Glutamatergic neuron (in vitro differentiated cells): Measurements from ENCODE around the gene ANTXR1. TPM values are rescaled to one million over a fixed set of nuclear protein-coding genes. Genes with fewer than 3 reads are reported as not detected.

Experiments used
- DNase-seq: peaks from one replicate; pipeline ENCODE4 v3.0.0; 2022
- H3K27ac Mint-ChIP-seq: one replicate; pipeline ENCODE4 v1.8.0; 2020; ENCODE audit warnings: mild to moderate bottlenecking, mixed read lengths, inconsistent platforms; ENCODE audit not compliant: unreplicated experiment
- H3K27me3 Mint-ChIP-seq: one replicate; pipeline ENCODE4 v1.8.0; 2020; ENCODE audit warnings: mild to moderate bottlenecking, moderate library complexity, mixed read lengths, inconsistent platforms; ENCODE audit not compliant: unreplicated experiment
- H3K36me3 Mint-ChIP-seq: one replicate; pipeline ENCODE4 v1.8.0; 2020; ENCODE audit warnings: mild to moderate bottlenecking, mixed read lengths, inconsistent platforms; ENCODE audit not compliant: unreplicated experiment
- H3K4me1 Mint-ChIP-seq: one replicate; pipeline ENCODE4 v1.8.0; 2020; ENCODE audit warnings: mild to moderate bottlenecking, low read depth, mixed read lengths, inconsistent platforms; ENCODE audit not compliant: unreplicated experiment
- H3K4me3 Mint-ChIP-seq: one replicate; pipeline ENCODE4 v1.8.0; 2020; ENCODE audit warnings: mild to moderate bottlenecking, mixed read lengths, inconsistent platforms; ENCODE audit not compliant: unreplicated experiment
- H3K9me3 Mint-ChIP-seq: one replicate; pipeline ENCODE4 v1.8.0; 2020; ENCODE audit warnings: mild to moderate bottlenecking, moderate library complexity, mixed read lengths, inconsistent platforms; ENCODE audit not compliant: unreplicated experiment
- CTCF ChIP-seq: fragments of 200-600 bp; sonication (generic); IDR thresholded peaks from one replicate; pipeline ENCODE4 v1.5.0; 2021; ENCODE audit not compliant: partially characterized antibody, unreplicated experiment
- total RNA-seq: library from RNA; stranded (reverse); fragmentation: NEBNext Ultra II Directional; extraction: Animal tissue kit (Norgen Biotek cat#: 25700); gene quantifications from one replicate; pipeline ENCODE4 v1.2.1, GENCODE V29; 2021; ENCODE audit not compliant: unreplicated experiment

Gene ANTXR1
- total RNA-seq, 1 donor from 2014 or later = 26.7 TPM

DNA sequence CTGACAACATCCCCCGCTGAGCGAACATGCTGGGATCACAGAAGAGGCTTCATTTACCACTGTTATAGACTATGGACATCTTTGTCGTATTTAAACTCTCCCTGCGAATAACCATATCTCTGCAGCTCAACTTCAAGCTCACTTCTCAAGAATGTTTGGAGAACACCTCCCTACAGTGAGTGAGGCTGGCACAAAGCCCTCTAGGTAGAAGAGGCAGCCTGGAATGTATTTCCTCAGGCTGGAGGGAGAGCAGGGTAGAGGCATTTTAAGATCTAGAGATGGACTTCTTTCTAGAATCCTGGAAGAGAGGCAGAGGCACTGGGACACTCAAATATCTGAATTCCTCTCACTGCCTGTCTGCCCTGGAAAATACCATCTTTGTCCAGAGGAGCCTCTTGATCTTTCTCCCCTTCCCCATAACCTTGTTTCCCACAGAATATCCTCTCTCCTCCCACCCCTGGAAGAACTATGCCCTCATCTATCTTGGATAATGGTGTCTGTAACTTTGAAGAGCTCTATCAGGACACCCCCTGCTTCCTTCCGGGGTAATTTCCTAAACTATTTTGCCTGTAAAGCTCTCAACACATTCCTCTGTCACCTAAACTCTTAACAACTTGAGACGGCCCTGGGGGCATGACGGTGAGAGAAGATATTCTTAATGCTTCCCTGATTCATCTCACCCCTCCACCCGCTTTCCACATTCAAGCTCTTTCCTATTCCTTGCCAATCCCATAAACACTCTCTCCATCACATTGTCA is 2.4 kb upstream of the ANTXR1 start:
- no peak for DNase-seq
- Mint-ChIP-seq H3K36me3 (no peaks in the 10 kb centered on the region), H3K4me3 (peak overlapping the region; percentile 2), H3K4me1 (peaks cover 4% of the 10 kb centered on the region), H3K27me3 (peaks cover 2% of the 10 kb centered on the region), H3K27ac (no peak overlapping the region), H3K9me3 (peaks cover 11% of the 10 kb centered on the region)
- TF ChIP-seq CTCF = no peak

DNA sequence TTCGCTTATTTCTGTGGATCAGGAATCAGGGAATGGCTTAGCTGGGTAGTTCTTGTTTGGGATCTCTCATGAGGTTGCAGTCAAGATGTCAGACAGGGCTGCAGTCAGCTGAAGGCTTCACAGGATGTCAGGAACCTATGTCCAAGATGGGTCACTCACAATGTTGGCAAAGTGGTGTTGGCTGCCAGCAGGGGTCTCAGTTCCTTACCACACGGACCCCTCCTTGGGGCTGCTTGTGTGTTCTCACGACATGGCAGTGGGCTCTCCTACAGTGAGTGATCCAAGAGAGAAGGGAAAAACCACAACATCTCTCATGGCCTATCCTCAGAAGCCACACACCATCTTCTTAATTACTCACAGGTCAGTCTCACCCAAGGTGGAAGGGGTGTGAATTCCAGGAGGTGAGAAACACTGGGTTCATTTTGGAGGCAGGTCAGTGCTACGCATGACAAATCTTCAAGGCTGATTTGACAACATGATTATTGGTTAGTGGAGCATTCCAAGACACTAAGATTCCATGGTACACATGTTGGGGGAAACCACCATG is 1.3 kb upstream of the ANTXR1 start:
- peak; percentile 17 for TF ChIP-seq CTCF
- peak; percentile 33 for DNase-seq
- Mint-ChIP-seq H3K27ac (no peak overlapping the region), H3K4me3 (no peak overlapping the region), H3K36me3 (no peaks in the 10 kb centered on the region), H3K27me3 (peaks cover 2% of the 10 kb centered on the region), H3K9me3 (peaks cover 11% of the 10 kb centered on the region), H3K4me1 (peaks cover 4% of the 10 kb centered on the region)

DNA sequence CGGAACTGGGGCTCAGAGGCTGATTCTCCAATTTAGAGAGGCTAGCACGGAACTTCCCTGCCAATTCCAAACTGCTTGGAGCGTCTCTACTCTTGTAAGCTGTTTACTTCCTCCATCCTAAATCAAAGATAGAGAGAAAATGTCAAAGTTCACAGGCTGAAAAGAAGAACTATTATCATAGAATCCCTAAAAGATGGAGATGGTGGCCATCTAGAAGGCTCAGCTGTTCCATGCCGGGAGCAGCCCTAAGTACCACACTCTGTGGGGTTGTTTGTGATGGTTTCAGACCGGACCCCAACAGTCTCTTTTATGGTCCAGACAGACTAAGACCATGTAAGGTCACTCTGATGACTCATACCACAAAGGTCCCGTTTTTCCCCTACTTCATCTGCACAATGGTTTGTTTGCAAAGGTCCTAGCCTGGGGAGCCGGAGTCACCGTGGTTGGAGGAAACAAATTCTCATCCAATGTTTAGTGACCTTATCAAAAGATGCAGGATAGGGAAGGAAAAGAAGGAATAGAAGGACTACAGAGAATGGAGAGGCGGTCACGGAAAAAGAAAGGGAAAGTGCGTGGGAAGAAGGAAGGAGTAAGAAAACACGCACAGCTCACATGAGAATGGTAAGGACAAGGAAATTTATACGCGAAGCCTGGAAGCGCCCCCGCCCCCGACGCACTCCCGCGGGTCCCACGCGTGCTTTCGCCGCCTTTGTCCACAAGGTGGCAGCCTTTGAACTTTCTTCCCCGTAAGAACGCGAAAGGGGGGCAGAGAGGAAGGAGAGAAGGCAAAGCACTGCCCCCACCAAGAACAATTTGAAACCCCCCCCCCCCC is 453 bp upstream of the ANTXR1 start:
- peak overlapping the region; percentile 87 for H3K4me3 Mint-ChIP-seq
- TF ChIP-seq CTCF = peak; percentile 82
- H3K27ac Mint-ChIP-seq = peak overlapping the region; percentile 91
- no peaks in the 10 kb centered on the region for H3K36me3 Mint-ChIP-seq
- H3K9me3 Mint-ChIP-seq = peaks cover 11% of the 10 kb centered on the region
- H3K27me3 Mint-ChIP-seq = peaks cover 2% of the 10 kb centered on the region
- peaks cover 4% of the 10 kb centered on the region for H3K4me1 Mint-ChIP-seq
- DNase-seq = peak; percentile 76

DNA sequence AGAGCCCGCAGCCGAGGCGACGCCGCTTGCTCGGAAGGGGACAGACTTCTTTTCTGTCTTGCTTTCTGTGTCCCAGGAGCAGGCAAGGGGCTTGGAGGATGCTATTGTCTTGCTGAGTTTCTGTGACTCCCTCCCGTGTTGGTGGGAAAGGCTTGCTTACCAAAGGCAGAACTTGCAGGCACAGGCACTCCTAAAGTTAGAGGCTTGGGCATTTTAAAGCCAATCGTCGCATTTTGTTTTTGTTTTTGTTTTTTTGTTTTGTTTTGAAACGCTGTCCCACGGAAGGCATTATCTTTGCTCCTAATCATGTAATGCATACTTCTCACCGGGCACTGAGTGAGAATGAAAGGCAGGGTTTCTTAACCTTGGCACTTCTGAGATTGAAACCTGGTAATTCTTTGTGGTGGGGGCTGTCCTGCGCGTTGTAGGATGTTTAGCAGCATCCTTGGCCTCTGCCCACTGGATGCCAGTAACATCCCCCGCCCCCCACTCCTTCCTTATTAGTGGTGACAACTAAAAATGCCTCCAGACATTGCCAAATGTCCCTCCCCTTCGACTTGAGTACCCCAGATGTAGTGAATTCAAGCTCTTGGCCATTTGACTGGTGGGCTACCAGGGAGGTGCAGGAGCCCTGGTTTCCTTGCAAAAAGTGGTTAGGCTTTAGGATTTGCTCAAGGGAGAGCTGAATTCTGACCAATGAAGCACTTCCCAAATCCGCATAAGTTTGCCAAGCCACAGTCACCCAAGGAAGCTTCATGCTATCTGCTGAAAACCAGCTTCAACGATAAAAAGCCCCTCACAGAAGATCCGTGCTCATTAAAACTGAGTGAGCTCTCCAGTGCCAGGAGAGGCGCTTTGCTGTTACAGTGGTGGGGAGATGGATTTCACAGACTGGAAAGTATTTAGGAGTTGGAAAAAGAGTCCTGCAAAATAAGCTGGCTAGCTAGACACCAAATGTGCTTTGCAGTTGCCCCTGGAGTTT is 1.2 kb downstream of the ANTXR1 start:
- H3K27me3 Mint-ChIP-seq = peaks cover 2% of the 10 kb centered on the region
- H3K4me1 Mint-ChIP-seq = peaks cover 11% of the 10 kb centered on the region
- peak overlapping the region; percentile 87 for H3K4me3 Mint-ChIP-seq
- no peak for DNase-seq
- TF ChIP-seq CTCF = no peak
- H3K27ac Mint-ChIP-seq = peak overlapping the region; percentile 84
- H3K36me3 Mint-ChIP-seq = no peaks in the 10 kb centered on the region
- peaks cover 11% of the 10 kb centered on the region for H3K9me3 Mint-ChIP-seq
